H1 (cell line): Measurements from ENCODE around the gene SLC22A23. TPM values are rescaled to one million over a fixed set of nuclear protein-coding genes. Genes with fewer than 3 reads are reported as not detected.

Experiments used
- CTCF ChIA-PET: fragments of 300-600 bp; sonication (Branson Sonifier 250); formaldehyde crosslinking; loops from one replicate; lab custom pipeline; 2021; ENCODE audit not compliant: partially characterized antibody; lab: Charles Lee
- POLR2A ChIA-PET: fragments of 300-600 bp; sonication (Branson Sonifier 250); formaldehyde crosslinking; loops from one replicate; lab custom pipeline; 2021; ENCODE audit warnings: inconsistent platforms; ENCODE audit not compliant: partially characterized antibody; lab: Charles Lee
- DNase-seq, 2 experiments: peaks; one replicate each; pipeline versions ENCODE4 v3.0.0 to v3.0.0-alpha.2; 2010 to 2022; ENCODE audit warnings: low spot score in 2 of 2, low read depth in 1 of 2, mixed read lengths in 1 of 2
- FAIRE-seq: peaks from 2 replicates; lab custom pipeline; 2011; peaks lifted over from hg19 to GRCh38; lab: Jason Lieb, UNC
- H2AFZ ChIP-seq: 2 replicates; pipeline ENCODE4 v1.8.1; 2012; ENCODE audit warnings: low read length, inconsistent platforms
- H2AK5ac ChIP-seq: 2 replicates; pipeline ENCODE4 v1.6.1; 2013; ENCODE audit warnings: low read depth, low read length
- H2BK120ac ChIP-seq: replicated peaks from 2 replicates; pipeline ENCODE3; 2013; ENCODE audit warnings: low read depth, low read length, inconsistent platforms
- H2BK12ac ChIP-seq: 2 replicates; pipeline ENCODE4 v1.6.1; 2013; ENCODE audit warnings: low read depth, low read length
- H2BK15ac ChIP-seq: 2 replicates; pipeline ENCODE4 v1.6.1; 2013; ENCODE audit warnings: low read length
- H2BK20ac ChIP-seq: 2 replicates; pipeline ENCODE4 v1.6.1; 2013; ENCODE audit warnings: low read length
- H2BK5ac ChIP-seq: 2 replicates; pipeline ENCODE4 v1.6.1; 2013; ENCODE audit warnings: low read depth, low read length
- H3K14ac ChIP-seq: 2 replicates; pipeline ENCODE4 v1.6.1; 2013; ENCODE audit warnings: inconsistent platforms; ENCODE audit not compliant: insufficient read length
- H3K18ac ChIP-seq: 2 replicates; pipeline ENCODE4 v1.6.1; 2013; ENCODE audit warnings: low read length; ENCODE audit errors: extremely low read depth
- H3K23ac ChIP-seq: 2 replicates; pipeline ENCODE4 v1.6.1; 2013; ENCODE audit warnings: inconsistent platforms; ENCODE audit not compliant: insufficient read length
- H3K23me2 ChIP-seq: 2 replicates; pipeline ENCODE4 v1.6.1; 2013; ENCODE audit warnings: low read depth, low read length
- H3K27ac ChIP-seq: 2 replicates; pipeline ENCODE4 v1.6.1; 2011; ENCODE audit warnings: low read depth, low read length, inconsistent platforms
- H3K27me3 ChIP-seq, 4 experiments: replicated peaks in 1 of 4; 1 replicate in 1 of 4; 2 replicates in 3 of 4; pipeline versions ENCODE4 v1.6.1 to v1.8.1; 2011 to 2013; ENCODE audit warnings: low read length in 3 of 4, mild to moderate bottlenecking in 3 of 4, inconsistent platforms in 2 of 4, mixed read lengths in 2 of 4, moderate library complexity in 1 of 4; ENCODE audit not compliant: control insufficient read depth in 3 of 4, insufficient read depth in 3 of 4; ENCODE audit errors: extremely low read depth in 1 of 4
- H3K36me3 ChIP-seq, 4 experiments: 2 replicates each; pipeline versions ENCODE4 v1.6.1 to v1.8.1; 2011 to 2013; ENCODE audit warnings: mild to moderate bottlenecking in 4 of 4, low read length in 3 of 4, moderate library complexity in 2 of 4, control low read depth in 1 of 4, inconsistent platforms in 1 of 4; ENCODE audit not compliant: insufficient read depth in 4 of 4, control insufficient read depth in 2 of 4
- H3K4ac ChIP-seq: replicated peaks from 2 replicates; pipeline ENCODE3; 2013; ENCODE audit warnings: low read length, low read depth, mixed read lengths, inconsistent platforms; ENCODE audit not compliant: insufficient read length
- H3K4me1 ChIP-seq, 4 experiments: replicated peaks in 1 of 4; 1 replicate in 1 of 4; 2 replicates in 3 of 4; pipeline versions ENCODE4 v1.6.1 to v1.8.1; 2011 to 2013; ENCODE audit warnings: low read length in 3 of 4, inconsistent platforms in 2 of 4, mixed read lengths in 1 of 4; ENCODE audit not compliant: insufficient read depth in 4 of 4, control insufficient read depth in 3 of 4
- H3K4me2 ChIP-seq, 2 experiments: 2 replicates each; pipeline versions ENCODE4 v1.6.1 to v1.8.1; 2011 to 2013; ENCODE audit warnings: low read depth in 2 of 2, low read length in 2 of 2, control low read depth in 1 of 2, inconsistent platforms in 1 of 2, mild to moderate bottlenecking in 1 of 2; ENCODE audit not compliant: insufficient read depth in 1 of 2
- H3K4me3 ChIP-seq, 4 experiments: fragments of 200-600, 300-600 bp in 1 of 4; sonication (generic), shearing (Covaris generic), sonication (Bioruptor Twin) in 1 of 4; 2 replicates each; pipeline versions ENCODE4 v1.5.1 to v1.8.1; 2011 to 2016; ENCODE audit warnings: low read length in 4 of 4, low read depth in 3 of 4, control low read depth in 2 of 4, inconsistent platforms in 2 of 4, mild to moderate bottlenecking in 2 of 4, mixed read lengths in 1 of 4, moderate library complexity in 1 of 4; ENCODE audit not compliant: insufficient read depth in 2 of 4; ENCODE audit errors: extremely low read depth in 1 of 4
- H3K56ac ChIP-seq: replicated peaks from 2 replicates; pipeline ENCODE3; 2013; ENCODE audit warnings: low read depth, mild to moderate bottlenecking, mixed read lengths, low read length, inconsistent platforms; ENCODE audit not compliant: insufficient read length
- H3K79me1 ChIP-seq: 2 replicates; pipeline ENCODE4 v1.6.1; 2013; ENCODE audit warnings: low read depth, low read length, control low read depth
- H3K79me2 ChIP-seq, 2 experiments: 2 replicates each; pipeline versions ENCODE4 v1.6.1 to v1.8.1; 2012 to 2013; ENCODE audit warnings: low read length in 2 of 2, mild to moderate bottlenecking in 2 of 2, inconsistent platforms in 1 of 2; ENCODE audit not compliant: insufficient read depth in 2 of 2, control insufficient read depth in 1 of 2
- H3K9ac ChIP-seq, 4 experiments: replicated peaks in 1 of 4; 1 replicate in 1 of 4; 2 replicates in 3 of 4; pipeline versions ENCODE4 v1.6.1 to v1.8.1; 2011 to 2013; ENCODE audit warnings: low read depth in 3 of 4, low read length in 3 of 4, control low read depth in 2 of 4, mild to moderate bottlenecking in 2 of 4, moderate library complexity in 2 of 4, inconsistent platforms in 1 of 4; ENCODE audit errors: extremely low read depth in 1 of 4
- H3K9me3 ChIP-seq, 2 experiments: 2 replicates each; pipeline versions ENCODE4 v1.6.1 to v1.8.1; 2012 to 2013; ENCODE audit warnings: mild to moderate bottlenecking in 2 of 2, moderate library complexity in 2 of 2, control low read depth in 1 of 2, inconsistent platforms in 1 of 2, low read depth in 1 of 2, low read length in 1 of 2, mixed read lengths in 1 of 2; ENCODE audit not compliant: insufficient read depth in 2 of 2
- H4K20me1 ChIP-seq, 2 experiments: replicated peaks in 1 of 2; 2 replicates each; pipeline versions ENCODE3 to v1.8.1; 2011 to 2013; ENCODE audit warnings: inconsistent platforms in 2 of 2, low read length in 2 of 2, mild to moderate bottlenecking in 1 of 2; ENCODE audit not compliant: insufficient read depth in 2 of 2, control insufficient read depth in 1 of 2
- H4K5ac ChIP-seq: 2 replicates; pipeline ENCODE4 v1.6.1; 2013; ENCODE audit warnings: low read length, low read depth, mixed read lengths, inconsistent platforms; ENCODE audit not compliant: insufficient read length
- H4K8ac ChIP-seq: 2 replicates; pipeline ENCODE4 v1.8.0; 2013; ENCODE audit warnings: mild to moderate bottlenecking, moderate library complexity, low read length, inconsistent platforms; ENCODE audit not compliant: insufficient read depth; ENCODE audit errors: extremely low read depth
- H4K91ac ChIP-seq: replicated peaks from 2 replicates; pipeline ENCODE3; 2013; ENCODE audit warnings: low read length, mixed read lengths, inconsistent platforms; ENCODE audit not compliant: insufficient read length
- BACH1 ChIP-seq: IDR thresholded peaks from 2 replicates; pipeline ENCODE4 v1.6.1; 2012; ENCODE audit warnings: low read length, improper control_type of control experiment
- BCL11A ChIP-seq, 2 experiments: IDR thresholded peaks; one replicate each; pipeline ENCODE4 v1.6.1; 2011; ENCODE audit warnings: low read depth in 2 of 2, low read length in 2 of 2, mild to moderate bottlenecking in 2 of 2
- FOSL1 ChIP-seq: IDR thresholded peaks from 2 replicates; pipeline ENCODE4 v1.6.1; 2011; ENCODE audit warnings: mild to moderate bottlenecking, low read depth, low read length, moderate library complexity; ENCODE audit not compliant: insufficient read depth
- JUND ChIP-seq: IDR thresholded peaks from 2 replicates; pipeline ENCODE4 v1.6.1; 2011; ENCODE audit warnings: mild to moderate bottlenecking, improper control_type of control experiment, low read length
- NANOG ChIP-seq: IDR thresholded peaks from 2 replicates; pipeline ENCODE4 v1.6.1; 2011; ENCODE audit warnings: low read length, low read depth, mild to moderate bottlenecking, inconsistent platforms; ENCODE audit not compliant: insufficient read depth, poor library complexity, severe bottlenecking
- NRF1 ChIP-seq: IDR thresholded peaks from 2 replicates; pipeline ENCODE4 v1.6.1; 2011; ENCODE audit warnings: mild to moderate bottlenecking, low read depth, low read length, improper control_type of control experiment
- POLR2A ChIP-seq, 2 experiments: IDR thresholded peaks; 1 replicate in 1 of 2; 2 replicates in 1 of 2; pipeline ENCODE4 v1.6.1; 2011; ENCODE audit warnings: low read depth in 2 of 2, low read length in 2 of 2, mild to moderate bottlenecking in 2 of 2; ENCODE audit errors: control extremely low read depth in 1 of 2
- POU5F1 ChIP-seq: IDR thresholded peaks from 2 replicates; pipeline ENCODE4 v1.6.1; 2011; ENCODE audit warnings: low read depth, mild to moderate bottlenecking, low read length, moderate library complexity
- RBBP5 ChIP-seq: IDR thresholded peaks from 2 replicates; pipeline ENCODE4 v1.7.1; 2012; ENCODE audit warnings: low read depth, mild to moderate bottlenecking, inconsistent platforms, low read length, moderate library complexity, borderline replicate concordance
- SP1 ChIP-seq: IDR thresholded peaks from 2 replicates; pipeline ENCODE4 v1.6.1; 2011; ENCODE audit warnings: low read depth, low read length
- SP4 ChIP-seq: IDR thresholded peaks from 2 replicates; pipeline ENCODE4 v1.6.1; 2012; ENCODE audit warnings: low read length, inconsistent platforms
- TEAD4 ChIP-seq: IDR thresholded peaks from 2 replicates; pipeline ENCODE4 v1.6.1; 2012; ENCODE audit warnings: low read depth, low read length, inconsistent platforms, mixed read lengths
- YY1 ChIP-seq: IDR thresholded peaks from 2 replicates; pipeline ENCODE4 v1.6.1; 2011; ENCODE audit warnings: low read depth, mild to moderate bottlenecking, low read length
- WGBS, 2 experiments: shearing (Covaris generic) in 1 of 2; methylation state at CpG; one replicate each; pipeline versions ENCODE4 v1.1.6 to v1.1.7; 2013 to 2015; ENCODE audit warnings: low lambda C conversion rate in 2 of 2, mixed read lengths in 2 of 2, inconsistent platforms in 1 of 2, low coverage in 1 of 2, missing lambda C conversion rate in 1 of 2; ENCODE audit not compliant: insufficient replicate concordance in 2 of 2, insufficient coverage in 1 of 2, insufficient read length in 1 of 2; ENCODE audit errors: extremely low coverage in 1 of 2, missing lambda C conversion rate in 1 of 2; 5-methylcytosine and 5-hydroxymethylcytosine counted together
- polyA plus RNA-seq, 7 experiments: library from polyadenylated mRNA; depleted of rRNA in 3 of 7; stranded (reverse) in 5 of 7; unstranded in 2 of 7; fragments of >200 nt in 5 of 7; fragments of 200-250 nt in 2 of 7; gene quantifications; 1 replicate in 5 of 7; 2 replicates in 1 of 7; 4 replicates in 1 of 7; pipeline versions ENCODE4 v1.2.1 to v1.2.3, GENCODE V29; 2011 to 2013; ENCODE audit warnings: missing spikeins in 2 of 7, mixed read lengths in 2 of 7
- total RNA-seq: library from RNA; stranded (reverse); fragmentation: NEBNext Ultra II Directional; extraction: Animal tissue kit (Norgen Biotek cat#: 25700); gene quantifications from 2 replicates; pipeline ENCODE4 v1.2.1, GENCODE V29; 2021
- TF ChIP-seq, protein P1 (sequence below): IDR thresholded peaks from 2 replicates; pipeline ENCODE4 v1.6.1; 2011; ENCODE audit warnings: low read length, improper control_type of control experiment
- TF ChIP-seq, protein P2 (sequence below): IDR thresholded peaks from 2 replicates; pipeline ENCODE4 v1.6.1; 2012; ENCODE audit warnings: inconsistent platforms

The SLC22A23 gene
- total and polyA plus RNA-seq, 2 of the 8 experiments (the other 6 are each of a cell fraction or from before 2014, with no cell fraction given), result 9.9 to 38.4 TPM

DNA sequence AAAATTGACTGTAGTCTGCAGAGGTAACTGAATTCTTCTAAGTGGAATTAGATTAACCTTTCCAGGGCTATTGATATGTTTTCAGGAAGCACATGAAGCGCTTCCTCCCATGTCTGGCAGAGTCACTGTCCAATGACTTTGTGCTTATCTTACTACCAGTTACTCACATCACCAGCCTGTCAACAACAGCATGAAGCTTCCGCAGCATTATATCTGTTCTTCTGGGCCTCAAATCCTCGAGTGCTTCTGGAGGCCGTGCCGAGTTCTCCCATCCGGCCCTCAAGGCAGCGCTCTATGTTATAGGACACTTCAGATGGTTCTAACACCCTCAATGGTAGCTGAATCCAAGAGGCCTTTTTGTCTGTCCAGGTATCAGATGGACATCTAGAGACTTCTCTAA, 164.9 kb downstream of the SLC22A23 start:
- Histone ChIP-seq H2BK20ac (no peak overlapping the region), H4K8ac (no peak overlapping the region), H3K56ac (no peak overlapping the region), H4K5ac (no peak overlapping the region), H3K4me1 (no peaks in the 10 kb centered on the region), H2BK12ac (no peak overlapping the region), H3K9ac (no peak overlapping the region), H2BK5ac (no peak overlapping the region), H3K14ac (no peak overlapping the region), H3K27ac (no peak overlapping the region), H3K23ac (no peak overlapping the region), H3K9me3 (no peaks in the 10 kb centered on the region), H3K4me3 (no peak overlapping the region), H3K23me2 (no peaks in the 10 kb centered on the region), H2AFZ (no peak overlapping the region), H4K91ac (no peak overlapping the region), H2BK15ac (no peak overlapping the region), H3K79me2 (no peaks in the 10 kb centered on the region), H3K4ac (no peak overlapping the region), H3K79me1 (no peaks in the 10 kb centered on the region), H3K18ac (no peak overlapping the region), H3K4me2 (no peak overlapping the region), H4K20me1 (no peaks in the 10 kb centered on the region), H3K27me3 (no peaks in the 10 kb centered on the region), H3K36me3 (peaks cover 0 to under 1% (median 0%) of the 10 kb centered on the region in 4 experiments; a peak in 2 of 8 replicates), H2AK5ac (no peak overlapping the region), H2BK120ac (no peak overlapping the region)
- ChIA-PET CTCF (interaction anchor here (0.6 to 2.8 kb wide), 13 partner anchors 9 to 441 kb away, joined by 3 to 17 read pairs (median 5); no protein-coding TSS in a partner anchor), POLR2A (interaction anchor here (1.5 kb wide), 1 partner anchor 31 kb away, joined by 3 read pairs; no protein-coding TSS in a partner anchor)
- no peak for TF ChIP-seq NRF1
- no peak for TF ChIP-seq POU5F1
- TF ChIP-seq, protein P1, sequence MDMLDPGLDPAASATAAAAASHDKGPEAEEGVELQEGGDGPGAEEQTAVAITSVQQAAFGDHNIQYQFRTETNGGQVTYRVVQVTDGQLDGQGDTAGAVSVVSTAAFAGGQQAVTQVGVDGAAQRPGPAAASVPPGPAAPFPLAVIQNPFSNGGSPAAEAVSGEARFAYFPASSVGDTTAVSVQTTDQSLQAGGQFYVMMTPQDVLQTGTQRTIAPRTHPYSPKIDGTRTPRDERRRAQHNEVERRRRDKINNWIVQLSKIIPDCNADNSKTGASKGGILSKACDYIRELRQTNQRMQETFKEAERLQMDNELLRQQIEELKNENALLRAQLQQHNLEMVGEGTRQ, result no peak
- TF ChIP-seq SP4, result no peak
- TF ChIP-seq POLR2A (IDR thresholded peaks at IDR 0.05; ENCODE audit: control extremely low read depth in 1 of 2, low read depth in 2 of 2, low read length in 2 of 2), result no peak
- no peak for TF ChIP-seq YY1
- no peak for TF ChIP-seq JUND
- no peak for TF ChIP-seq SP1
- TF ChIP-seq, protein P2, sequence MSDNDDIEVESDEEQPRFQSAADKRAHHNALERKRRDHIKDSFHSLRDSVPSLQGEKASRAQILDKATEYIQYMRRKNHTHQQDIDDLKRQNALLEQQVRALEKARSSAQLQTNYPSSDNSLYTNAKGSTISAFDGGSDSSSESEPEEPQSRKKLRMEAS, result no peak
- no peak for TF ChIP-seq BACH1
- no peak for TF ChIP-seq BCL11A (IDR thresholded peaks at IDR 0.05; ENCODE audit: low read depth in 2 of 2, low read length in 2 of 2)
- no peak for TF ChIP-seq RBBP5
- no peak for TF ChIP-seq TEAD4
- no peak for TF ChIP-seq NANOG
- TF ChIP-seq FOSL1, result no peak
- FAIRE-seq (no peak), DNase-seq (no peak)
- 94% methylated on average over 7 of the region's 7 CpGs; no CpG with 5 or more reads in 1 of the 2 experiments for WGBS, 2 experiments
